Forelimb muscle (tissue), 1 donor: Measurements from ENCODE around the gene KCNS3. TPM values are rescaled to one million over a fixed set of nuclear protein-coding genes. Genes with fewer than 3 reads are reported as not detected.

Experiments
- DNase-seq: peaks from one replicate; pipeline ENCODE4 v3.0.0-alpha.2; 2013; ENCODE audit warnings: low read depth
- polyA plus RNA-seq: library from polyadenylated mRNA; unstranded; fragments of 120-200 nt; gene quantifications from one replicate; pipeline ENCODE4 v1.2.1, GENCODE V29; 2013; ENCODE audit not compliant: insufficient read length

Gene KCNS3, protein sequence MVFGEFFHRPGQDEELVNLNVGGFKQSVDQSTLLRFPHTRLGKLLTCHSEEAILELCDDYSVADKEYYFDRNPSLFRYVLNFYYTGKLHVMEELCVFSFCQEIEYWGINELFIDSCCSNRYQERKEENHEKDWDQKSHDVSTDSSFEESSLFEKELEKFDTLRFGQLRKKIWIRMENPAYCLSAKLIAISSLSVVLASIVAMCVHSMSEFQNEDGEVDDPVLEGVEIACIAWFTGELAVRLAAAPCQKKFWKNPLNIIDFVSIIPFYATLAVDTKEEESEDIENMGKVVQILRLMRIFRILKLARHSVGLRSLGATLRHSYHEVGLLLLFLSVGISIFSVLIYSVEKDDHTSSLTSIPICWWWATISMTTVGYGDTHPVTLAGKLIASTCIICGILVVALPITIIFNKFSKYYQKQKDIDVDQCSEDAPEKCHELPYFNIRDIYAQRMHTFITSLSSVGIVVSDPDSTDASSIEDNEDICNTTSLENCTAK
- polyA plus RNA-seq: 6.0 TPM

DNA sequence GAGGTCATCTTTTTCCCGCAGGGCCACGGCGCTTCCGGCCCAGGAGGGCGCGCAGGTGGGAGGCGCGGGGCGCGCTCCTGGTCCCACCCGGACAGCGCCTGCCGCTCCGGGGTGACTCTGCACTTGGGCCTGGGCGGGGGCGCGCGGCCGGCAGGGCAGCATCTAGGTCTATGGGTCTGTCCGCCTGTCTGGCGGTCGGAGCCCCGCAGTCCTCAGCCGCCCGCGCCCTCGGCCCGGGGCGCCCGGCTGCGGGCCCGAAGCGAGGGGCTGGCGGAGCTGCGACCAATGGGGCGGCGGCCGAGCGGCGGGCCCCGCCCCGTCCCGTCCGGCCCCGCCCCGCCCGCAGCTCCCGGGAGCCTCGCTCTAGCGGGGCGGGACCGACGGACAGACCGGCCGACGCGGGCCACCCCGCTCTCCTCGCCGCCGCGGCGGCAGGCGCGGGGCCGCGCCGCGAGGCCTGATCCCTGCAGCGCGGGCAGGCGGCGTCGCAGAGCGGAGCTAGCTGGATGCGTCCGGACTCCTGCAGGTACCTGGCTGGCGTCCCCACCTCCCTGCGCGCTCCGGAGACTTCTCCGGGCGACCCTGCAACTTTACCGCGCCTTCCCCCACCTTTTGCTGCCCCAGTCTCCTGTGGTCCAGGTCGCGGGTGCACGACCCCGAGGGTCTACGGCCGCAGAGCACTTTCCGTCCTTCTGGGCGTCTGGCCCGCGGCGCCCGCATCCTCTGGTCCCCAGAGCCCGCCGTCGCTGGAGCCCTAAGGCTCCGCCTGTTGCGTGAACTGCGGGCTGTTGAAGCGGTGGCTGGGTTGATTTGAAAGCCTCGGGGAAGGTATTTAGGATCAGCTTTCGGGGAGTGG, at the start of gene KCNS3:
TSS of gene KCNS3 (plus strand) at position 387 of the 856 bp plus-strand sequence. CDS start 52,342 bp downstream, outside the sequence.
- DNase-seq: no peak

DNA sequence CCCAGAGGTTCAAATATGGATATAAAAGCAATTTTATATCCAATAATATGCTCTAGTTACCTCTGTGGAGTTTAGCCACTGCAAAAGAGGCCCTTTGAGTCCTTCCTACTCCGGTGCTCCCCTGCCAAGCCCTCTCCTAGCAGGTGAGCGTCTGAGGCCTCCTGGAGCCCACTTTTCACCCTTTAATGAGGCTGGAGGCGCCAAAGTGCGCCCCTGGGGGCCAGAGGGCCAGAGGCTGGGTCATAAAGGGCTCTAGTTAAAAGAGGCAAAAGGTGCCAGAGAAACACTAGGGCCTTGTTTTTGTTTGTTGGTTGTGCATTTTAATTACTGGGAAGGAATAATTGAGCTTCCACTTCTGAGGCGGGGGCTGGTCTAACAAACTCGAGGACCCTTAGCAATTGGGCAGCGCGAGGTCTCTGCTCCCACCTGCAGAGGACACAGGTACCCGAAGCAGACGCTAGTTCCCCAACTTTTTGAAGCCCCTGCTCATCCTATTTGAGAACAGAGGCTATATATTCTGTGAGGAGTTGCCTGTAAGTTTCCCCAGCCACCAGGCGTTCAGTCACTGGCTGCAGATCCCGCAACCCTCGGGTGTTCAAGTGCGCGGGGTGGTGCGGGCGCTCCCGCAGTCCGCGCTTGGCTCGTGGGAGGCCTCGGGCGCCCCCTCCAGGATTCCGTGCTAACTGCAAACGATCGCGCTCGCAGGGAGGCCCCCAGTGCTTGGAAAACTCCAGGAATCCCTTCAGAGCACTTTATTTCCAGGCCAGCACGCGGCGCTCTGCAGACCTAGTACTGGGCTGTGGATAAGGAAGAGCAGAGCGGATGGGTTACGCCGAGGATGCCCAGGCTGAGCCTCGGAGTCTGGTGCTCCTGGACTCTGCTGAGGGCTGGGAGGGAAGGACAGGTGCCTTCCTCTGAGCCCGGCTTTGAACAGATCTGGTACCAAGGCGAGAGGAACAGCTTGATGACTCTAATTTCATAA, 48.1 kb upstream of the KCNS3 start:
- DNase-seq: no peak

DNA sequence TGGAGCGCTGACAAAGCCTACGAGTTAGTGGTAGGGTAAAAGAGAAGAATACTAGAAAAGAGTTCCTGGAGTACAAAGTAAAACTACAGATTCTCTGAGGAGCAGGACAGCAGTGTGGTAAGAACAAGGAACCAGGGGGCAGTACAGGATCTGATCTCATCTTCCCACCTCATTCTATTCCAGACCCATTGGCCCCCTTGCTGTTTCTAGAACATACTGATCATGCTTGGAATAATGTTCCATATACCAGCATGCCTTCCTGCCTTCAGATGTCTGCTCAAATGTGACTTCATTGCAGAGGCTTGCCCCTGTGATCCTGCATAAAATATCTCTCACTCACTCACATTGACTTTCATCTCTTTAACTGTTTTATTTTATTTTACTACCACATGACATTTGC, 43.0 kb upstream of the KCNS3 start:
- DNase-seq: no peak

DNA sequence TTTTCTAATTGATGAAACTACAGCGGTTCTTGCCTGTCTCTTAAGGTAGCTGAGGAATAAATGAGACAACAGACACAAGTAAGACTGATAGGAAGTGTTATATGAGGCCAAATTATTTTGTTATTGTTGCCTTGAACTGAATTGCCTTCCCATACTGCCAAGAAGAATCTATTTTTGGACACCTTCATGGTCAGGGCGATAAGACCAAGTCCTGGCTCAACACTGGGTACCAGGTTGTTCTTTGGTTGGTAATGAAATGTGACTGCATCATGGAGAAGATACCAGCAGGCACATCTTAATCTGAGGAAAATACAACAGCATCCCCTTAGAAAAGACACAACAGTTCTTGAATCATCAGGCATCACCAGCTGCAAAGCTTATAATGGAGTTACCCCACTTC, 38.5 kb upstream of the KCNS3 start:
- DNase-seq: no peak

DNA sequence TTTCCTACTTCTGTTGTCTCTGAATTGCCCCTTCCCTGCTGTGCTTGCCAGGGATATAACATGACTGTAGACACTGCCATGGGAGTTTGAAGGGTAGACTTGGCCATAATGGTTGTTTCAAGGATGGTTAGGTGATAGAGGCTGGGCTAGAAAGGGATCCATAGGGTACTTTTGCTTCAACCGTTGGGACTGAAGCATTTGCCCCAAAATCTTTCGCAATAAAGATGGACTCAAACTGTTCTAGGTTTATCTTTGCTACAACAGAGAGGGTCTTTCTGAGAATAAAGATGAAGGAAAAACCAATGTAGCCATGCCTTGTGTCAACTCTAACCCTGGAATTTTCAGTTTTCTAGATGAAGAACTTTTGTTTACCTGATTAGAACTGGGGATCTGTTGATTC, 35.0 kb upstream of the KCNS3 start:
- no peak for DNase-seq

DNA sequence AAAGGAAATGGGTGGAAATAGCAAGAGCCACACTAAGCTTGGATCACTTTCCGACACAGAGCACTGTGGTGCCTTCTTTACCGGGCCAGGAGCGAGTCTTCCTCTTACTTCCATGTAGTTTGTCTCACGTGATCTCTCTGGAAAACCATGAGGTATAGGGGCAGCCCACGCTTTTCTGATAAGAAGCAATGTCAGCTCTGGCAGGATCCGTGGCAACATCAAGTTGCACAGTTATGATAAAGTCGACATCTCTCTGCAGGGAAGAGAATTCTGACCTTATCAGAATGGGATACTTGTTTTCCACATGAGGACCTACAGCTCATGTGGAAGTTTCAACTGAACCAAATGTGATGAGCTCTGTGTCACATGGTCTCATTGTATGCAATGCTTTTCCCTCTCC, 32.7 kb upstream of the KCNS3 start:
- no peak for DNase-seq

DNA sequence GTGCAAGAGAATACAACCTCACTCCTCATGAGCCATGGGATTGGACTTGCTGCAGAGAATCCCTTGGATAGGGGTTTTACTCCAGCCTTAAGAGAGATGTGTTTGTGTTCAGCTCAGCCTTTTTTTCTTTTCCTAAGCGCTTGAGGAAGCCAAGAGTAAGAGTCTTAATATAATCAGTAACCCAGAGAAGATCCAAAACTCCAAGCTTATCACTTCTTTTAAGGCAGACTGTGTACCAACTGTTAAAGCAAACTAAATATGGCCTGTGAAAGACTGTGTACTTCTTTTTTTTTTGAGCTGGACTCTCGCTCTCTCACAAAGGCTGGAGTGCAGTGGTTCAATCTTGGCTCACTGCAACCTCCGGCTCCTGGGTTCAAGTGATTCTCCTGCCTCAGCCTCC, 31.8 kb upstream of the KCNS3 start:
- no peak for DNase-seq

DNA sequence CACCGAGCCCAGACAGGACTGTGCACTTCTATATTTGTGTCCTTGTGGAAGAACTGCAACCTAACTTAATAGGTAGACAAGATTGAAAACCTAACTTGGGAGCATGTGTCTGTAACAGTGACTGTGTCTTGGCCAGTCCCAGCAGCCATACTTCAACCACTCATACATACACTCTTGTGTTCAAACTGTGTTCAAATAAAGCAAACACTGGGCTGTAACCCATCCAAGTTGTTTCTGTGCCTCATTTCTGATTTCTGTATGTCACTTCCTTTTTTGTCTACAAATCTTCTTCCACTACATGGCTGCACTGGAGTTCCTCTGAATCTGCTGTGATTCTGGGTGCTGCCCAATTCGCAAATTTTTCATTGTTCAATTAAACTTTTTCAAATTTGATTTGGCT, 31.2 kb upstream of the KCNS3 start:
- DNase-seq: no peak

DNA sequence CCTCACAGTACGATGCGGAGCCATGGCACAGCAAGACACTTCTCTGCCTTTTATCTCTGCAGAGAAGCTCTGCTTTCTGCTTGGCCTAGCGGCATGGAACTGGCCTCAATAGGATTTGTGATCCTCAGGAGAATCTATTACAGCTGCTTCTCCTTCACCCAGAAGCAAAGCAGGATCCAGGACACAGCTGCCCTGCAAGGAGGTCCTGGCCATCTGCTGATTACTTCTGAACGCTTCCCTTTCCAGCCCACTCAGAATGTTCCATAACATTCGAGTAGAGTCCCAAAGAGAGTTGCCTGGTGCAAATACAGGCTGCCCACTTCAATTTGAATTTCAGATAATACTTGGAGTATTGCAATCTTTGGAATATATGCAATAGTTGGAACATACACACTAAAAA, 29.2 kb upstream of the KCNS3 start:
- DNase-seq: no peak

DNA sequence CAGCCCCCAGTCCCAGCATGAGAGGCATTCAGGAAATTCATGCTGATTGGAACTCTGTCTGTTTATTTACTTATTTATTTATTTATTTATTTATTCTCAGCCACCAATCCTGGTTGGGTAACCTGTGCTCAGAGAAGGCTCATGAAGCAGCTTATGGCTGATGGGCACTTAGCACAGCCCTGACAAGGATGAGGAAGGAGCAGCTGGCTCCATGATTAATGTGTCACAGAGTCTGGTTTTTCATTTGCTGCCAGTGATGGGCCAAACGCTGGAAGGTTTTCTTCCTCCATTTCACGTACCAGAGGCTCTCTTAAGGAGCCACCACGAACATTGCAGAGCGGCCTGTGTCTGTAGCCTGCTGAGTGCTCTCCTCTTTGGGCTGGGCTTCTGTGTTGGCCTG, 28.3 kb upstream of the KCNS3 start:
- no peak for DNase-seq

DNA sequence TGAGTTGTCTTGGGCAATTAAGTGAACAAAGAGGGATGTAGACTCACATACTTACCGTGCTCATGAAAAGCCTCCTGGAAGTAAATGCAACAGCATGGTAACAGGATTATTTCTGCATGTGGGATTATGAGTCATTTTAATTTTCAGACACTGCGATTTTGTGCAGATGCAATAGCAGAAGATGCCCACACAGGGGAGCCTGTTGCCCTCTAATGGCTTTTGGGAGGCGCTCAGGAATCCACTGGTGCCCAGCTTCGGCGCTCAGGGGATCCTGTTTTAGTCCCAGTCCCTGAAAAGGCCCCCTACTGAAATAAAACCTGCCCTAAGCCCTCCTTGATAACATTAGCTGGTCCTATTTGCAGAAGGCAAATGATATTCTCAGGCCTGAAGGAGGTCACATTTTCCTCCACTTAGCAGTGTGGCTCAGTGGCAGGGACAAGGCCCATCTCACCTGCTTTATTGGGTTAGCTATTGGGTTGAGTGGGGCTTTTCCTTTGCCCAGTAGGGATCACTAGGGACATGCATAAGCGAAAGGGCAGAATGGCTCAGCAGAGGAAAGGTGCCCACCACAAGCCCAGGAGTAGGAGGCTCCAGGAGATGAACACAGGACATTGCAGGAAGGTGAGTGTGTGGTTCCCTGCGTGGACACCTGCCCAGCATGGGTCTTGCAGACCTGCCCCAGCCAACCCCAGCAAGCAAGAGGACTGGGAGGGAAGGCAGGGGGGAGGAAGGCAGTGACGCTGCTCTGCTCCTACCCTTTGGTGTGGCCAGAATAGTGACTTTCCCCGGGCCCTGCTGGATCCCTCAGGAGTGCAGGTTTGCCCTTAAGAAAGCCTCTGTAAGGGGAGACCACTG, 26.5 kb upstream of the KCNS3 start:
- no peak for DNase-seq

DNA sequence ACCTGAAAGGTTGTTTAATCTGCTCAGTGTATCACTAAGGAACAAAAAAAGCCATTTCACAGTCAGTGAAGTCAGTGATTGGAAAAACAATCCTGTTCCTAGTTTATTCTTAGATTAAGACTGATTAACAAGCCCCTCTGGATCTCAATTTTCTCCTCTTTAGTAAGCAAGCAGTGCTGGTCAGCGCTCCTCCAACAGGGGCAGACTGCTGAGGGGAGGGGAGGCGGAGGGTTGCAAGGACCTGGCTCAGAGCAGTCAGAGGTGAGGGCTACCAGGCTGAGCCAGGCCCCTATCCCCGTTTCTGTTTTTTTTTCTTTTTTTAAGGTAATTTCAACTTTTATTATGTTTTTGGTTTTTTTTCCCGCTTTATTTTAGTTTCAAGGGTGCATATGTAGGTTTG, 24.7 kb upstream of the KCNS3 start:
- no peak for DNase-seq

DNA sequence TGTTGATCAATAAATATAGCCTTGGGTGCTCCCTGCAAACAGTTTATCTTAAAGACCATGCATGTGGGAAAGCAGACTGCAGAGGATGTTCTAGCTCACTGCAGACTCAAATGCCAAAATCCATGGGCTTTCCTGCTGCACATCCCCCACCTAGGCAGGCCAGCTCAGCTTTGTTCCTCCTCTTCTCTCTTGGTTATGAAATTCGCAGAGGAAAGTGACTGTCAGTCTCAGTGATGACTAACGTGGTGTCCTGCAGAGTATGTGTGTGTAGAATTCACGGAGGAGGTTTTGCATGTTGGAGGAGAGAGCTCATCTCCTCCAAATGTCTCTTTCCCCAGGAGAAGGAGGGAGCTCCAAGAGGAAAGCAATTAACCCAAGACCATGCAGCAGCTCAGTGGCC, 21.4 kb upstream of the KCNS3 start:
- DNase-seq: no peak

DNA sequence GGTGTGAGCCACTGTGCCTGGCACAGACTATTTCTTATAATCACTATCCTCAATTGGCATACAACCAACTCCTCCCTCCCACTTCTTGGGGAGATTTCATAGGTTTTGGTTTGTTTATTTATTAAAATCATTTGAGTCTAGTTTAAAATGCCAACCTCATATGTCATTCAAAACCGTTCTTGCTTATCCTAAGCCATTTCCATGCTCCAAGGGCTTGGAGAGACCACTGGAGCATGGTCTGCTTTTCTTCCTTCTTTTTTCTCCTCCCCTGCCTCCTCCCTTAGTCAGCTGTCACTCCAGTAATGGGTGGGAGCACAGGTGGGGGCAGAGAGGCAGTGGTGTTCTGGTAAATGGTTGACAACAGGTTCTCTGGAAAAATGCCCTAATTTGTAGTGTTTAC, 20.4 kb upstream of the KCNS3 start:
- no peak for DNase-seq

DNA sequence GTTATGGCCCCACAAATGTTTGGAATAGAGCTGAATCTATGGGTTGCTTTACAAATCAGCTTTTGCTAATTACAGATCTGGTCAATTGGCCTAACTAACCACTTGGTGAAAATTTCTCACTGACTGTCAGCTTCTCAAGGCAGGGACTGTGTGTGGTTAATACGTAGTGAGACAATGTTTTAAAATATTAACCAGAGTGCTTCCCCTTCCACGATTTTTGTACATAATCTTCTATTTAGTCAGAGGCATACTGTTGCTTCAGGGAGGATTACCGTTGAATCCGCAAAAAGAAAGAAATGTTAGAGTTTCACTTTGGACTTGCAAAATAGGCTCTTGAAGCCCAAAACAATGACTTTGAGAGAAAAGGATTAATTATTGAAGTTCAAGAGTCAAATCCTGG, 14.9 kb upstream of the KCNS3 start:
- no peak for DNase-seq

DNA sequence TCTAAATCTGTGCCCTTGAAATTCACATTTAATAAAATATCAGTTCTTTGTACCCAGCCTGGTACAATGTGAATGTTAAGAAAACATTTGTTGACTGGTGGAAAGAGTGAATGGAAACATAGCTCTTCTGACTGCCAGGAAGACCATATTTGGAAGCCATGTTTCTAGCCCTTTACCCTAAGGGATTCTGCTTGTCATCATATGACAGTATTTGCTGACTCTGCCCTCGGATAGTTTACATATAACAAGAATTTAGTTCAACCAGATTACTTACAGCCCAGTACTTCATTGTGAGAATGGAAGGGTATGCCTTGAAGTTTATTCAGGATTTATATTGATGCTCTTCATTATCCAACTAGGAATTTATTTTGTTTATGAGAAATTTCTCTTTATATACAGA, 13.8 kb upstream of the KCNS3 start:
- DNase-seq: no peak

DNA sequence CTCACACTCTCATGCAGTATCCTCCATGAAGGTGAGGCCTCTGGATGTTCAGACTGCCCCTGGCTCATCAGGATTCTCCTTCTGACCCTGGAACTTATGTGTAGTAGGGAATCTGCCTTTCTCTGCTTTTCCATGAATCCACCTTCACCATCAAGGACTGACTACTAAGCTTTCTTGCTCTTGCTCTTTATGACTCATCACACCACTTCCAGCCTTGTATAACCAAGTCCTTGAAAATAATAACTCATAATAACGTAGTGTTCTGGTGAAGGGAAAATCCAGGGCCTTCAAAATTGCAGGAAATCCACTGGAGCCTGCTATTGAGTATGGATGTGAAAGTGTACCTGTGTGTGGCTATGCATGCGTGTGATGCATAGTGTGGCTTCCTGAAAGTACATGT, 11.3 kb upstream of the KCNS3 start:
- DNase-seq: no peak

DNA sequence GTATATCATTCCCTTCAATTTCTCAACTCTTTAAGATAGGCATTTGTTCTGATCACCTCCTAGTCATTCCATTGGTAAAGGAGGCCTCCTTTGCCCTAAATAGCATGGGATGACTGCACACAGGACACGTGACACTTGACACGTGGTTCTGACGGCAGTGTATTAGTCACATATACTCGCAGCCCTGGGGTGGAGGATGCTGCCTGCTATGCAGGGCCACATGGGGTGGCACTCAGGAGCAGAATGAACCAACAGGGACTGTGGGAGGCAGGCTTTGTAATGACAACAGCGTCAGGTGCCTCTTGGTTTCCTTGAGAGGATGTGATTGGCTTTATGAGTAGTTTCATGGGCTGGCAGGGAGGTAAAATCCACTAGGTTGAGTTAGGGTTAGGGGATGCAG, 9.3 kb upstream of the KCNS3 start:
- no peak for DNase-seq

DNA sequence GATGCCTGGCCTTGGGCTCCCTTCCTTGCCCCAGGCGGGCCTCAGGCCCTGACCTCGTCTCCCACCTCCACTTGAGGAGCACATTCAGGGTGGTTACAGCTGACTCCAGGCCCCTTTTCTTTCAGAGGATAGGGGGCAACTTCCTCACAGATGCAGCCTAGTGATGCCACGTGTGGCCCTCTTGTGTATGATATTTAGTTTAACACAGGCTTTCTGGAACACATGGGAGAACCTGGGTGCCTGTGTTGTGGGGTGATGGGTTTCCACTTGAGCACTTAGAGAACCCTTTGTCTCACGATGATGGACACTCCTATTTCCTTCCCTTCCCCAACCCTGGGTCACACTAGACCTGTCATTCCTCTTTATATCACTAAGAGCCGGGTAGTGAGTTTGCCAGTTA, 6.8 kb upstream of the KCNS3 start:
- no peak for DNase-seq

DNA sequence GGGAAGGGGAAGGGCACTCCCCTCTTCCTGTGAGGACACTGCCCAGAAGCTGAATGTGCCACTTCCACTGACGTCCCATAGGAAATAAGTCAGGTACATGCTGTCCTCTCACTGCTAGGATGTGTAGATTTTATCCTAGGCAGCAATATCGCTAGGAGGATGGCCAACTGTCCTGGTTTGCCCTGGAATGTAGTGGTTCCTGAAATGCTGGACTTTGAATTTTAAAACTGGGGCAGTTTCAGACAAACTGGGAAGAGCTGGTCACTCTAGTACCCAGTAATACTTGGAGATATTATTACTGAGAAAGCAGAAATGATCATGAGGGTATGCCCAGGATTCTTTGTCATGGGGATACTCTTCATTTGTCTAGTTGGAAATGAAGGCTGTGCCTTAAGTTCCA, 5.4 kb upstream of the KCNS3 start:
- no peak for DNase-seq

DNA sequence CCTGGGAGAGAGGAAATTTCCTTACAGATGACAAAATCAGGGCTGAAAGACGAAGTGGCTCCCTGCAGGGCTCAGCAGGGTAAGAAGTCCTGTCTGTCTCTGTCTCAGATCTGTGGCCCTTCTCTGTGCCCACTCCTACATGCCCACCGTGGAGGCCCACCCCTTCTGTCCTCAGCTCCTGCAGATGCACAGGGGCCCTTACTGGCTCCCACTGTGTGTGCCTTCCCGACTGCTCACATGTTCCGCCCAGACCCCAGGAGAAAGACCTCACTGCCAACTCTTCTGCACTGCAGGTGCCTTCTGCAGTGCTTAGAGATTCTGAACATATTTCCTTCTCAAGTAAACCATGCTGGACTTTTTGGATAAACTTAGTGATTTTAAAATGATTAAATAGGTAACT, 1.9 kb upstream of the KCNS3 start:
- no peak for DNase-seq
